HG03039 (cell line): Measurements from ENCODE around the gene ACRV1.

Experiments used
- ATAC-seq: cut with Tn5 transposase; IDR thresholded peaks from one replicate; pipeline ENCODE4 v1.9.1; 2021; ENCODE audit warnings: mild to moderate bottlenecking, moderate library complexity; ENCODE audit not compliant: unreplicated experiment

The ACRV1 gene

DNA sequence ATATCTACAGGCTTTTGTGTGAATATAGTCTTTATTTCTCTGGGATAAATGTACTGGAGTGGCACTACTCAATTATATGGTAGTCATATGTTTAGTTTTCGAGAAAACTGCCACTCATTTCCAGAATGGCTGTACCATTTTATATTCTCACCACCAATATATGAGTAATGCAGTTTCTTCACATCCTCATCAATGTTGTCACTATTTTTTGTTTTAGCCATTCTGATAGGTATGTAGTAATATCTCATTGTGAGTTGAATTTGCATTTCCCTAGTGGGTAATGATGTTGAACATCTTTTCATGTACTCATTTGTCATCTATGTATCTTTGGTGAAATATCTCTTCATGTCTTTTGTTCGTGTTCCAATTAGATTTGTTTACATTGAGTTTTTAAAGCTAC is 18.0 kb downstream of the ACRV1 start:
- ATAC-seq: no peak

DNA sequence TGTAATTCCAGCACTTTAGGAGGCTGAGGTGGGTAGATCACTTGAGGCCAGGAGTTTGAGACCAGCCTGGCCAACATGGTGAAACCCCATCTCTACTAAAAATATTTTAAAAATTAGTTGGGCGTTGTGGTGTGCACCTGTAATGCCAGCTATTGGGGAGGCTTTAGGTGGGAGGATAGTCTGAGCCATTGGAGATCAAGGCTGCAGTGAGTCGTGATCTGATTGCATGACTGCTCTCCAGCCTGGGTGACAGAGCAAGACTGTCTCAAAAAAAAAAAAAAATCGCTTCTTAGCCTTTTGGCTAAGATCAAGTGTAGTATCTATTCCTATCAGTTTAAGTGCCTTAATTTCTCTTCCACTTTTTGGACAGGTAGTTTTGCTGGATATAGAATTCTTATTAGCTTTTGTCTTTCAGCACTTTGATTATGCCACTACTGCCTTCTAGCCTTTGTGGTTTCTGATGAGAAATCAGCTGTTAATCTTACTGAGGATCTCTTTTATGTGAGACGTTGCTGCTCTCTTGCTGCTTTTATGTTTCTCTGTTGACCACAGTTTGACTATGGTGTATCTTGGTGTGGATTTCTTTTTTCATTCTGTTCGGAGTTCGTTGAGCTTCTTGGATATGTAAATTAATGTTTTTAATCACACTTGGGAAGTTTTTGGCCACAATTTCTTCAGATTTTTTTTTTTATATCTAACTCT is 31.0 kb downstream of the ACRV1 start:
- ATAC-seq: no peak

DNA sequence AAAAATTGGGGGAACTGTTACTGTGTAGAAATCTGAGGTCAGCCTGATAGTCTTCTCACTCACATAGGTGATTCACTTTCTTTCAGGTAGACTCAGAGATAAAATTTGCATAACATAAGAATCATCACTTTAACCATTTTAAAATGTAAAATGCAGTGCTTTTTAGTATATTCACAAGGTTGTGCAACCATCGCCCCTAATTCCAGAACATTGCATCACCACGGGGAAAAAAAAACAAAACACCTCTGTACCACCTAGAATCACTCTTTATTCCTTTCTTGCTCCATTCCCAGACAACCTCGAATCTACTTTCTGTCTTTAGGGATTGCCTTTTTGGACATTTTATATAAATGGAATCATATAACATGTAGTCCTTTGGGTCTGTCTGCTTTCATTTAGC is 34.8 kb downstream of the ACRV1 start:
- no peak for ATAC-seq

DNA sequence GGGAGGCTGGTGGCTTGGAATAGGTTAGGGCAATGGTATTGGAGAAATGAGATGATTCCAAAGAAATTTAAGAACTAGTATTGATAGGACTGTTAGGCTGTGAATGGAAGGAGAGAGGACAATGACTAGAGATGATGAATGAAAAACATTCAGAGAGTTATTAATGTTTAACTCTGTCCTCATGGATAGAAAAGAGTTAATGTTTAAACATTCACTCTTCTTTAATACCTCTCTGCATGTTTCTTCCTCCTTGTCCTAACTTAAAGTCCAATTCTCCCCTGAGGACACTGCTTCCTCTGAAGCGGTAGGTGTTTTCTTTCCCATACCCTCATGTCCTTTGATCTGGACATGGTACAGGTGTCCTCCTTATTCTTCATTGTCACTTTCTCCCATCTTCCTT is 42.3 kb downstream of the ACRV1 start:
- no peak for ATAC-seq

DNA sequence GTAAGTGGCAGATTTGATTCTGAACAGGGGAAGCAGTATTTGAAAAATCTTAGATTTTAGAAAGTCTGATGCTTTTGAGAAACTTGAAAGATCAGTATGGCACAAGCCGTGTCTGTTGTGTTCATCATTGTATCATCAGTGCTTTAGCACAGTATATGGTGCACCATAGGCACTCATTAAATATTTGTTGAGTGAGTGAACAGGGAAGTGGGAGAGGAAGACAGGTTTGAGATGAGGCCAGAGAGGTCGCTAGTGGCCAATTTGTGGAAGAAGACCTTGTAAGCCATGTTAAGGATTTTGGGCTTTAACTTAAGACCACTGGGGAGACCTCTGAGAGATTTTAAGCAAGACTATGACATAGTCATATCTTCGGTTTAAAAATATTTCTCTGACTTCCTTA is 42.8 kb downstream of the ACRV1 start:
- no peak for ATAC-seq

DNA sequence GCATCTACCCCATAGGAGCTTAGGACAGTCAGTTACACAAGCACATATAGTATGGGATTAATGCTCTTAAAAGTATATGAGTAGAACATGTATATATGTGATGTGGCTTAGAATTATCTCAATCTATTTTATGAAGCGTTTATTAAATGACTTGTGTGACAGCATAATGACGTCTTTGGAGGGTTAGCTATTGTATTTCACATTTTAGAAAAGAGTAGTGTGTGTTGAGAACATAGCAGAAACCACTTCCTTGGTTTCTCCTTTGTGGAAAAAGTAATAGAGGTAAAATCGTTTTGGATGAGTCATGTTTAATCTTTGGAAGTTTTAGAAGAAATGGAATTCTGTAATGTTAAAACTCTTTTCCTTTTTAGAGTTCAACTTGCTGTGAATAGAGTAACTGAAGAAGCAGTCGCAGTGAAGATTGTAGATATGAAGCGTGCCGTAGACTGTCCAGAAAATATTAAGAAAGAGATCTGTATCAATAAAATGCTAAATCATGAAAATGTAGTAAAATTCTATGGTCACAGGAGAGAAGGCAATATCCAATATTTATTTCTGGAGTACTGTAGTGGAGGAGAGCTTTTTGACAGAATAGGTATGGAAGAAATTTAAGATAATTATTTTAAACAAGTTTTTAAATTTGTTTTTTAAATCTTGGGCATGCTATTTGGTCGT is 53.3 kb downstream of the ACRV1 start:
- no peak for ATAC-seq

DNA sequence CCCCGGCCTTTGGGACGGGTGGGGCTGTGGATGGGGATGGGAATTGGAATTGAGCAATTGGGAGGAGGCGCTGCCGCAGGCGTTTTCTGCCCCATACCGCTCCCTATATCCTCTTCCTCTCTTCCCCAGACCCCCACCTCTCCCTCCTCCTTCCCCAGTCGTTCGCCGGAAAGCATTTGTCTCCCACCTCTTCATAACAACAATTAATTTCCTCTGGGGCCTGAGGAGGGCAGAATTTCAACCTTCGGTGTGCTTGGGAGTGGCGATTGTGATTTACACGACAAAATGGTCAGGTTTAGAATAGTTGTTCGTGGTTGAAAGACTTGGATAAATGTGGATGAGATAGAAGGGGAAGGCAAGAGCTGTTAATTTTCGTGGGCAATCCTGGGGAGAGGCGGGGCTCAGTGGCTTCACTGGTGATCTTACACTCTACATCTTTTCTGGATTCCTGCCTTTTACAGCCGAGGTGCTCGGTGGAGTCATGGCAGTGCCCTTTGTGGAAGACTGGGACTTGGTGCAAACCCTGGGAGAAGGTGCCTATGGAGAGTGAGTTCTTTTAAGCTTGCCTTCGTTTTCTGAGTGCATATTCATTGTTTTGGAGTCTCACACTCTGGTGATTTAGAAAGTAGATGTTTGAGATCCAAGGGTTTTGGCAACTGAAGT is 54.2 kb downstream of the ACRV1 start:
- no peak for ATAC-seq

DNA sequence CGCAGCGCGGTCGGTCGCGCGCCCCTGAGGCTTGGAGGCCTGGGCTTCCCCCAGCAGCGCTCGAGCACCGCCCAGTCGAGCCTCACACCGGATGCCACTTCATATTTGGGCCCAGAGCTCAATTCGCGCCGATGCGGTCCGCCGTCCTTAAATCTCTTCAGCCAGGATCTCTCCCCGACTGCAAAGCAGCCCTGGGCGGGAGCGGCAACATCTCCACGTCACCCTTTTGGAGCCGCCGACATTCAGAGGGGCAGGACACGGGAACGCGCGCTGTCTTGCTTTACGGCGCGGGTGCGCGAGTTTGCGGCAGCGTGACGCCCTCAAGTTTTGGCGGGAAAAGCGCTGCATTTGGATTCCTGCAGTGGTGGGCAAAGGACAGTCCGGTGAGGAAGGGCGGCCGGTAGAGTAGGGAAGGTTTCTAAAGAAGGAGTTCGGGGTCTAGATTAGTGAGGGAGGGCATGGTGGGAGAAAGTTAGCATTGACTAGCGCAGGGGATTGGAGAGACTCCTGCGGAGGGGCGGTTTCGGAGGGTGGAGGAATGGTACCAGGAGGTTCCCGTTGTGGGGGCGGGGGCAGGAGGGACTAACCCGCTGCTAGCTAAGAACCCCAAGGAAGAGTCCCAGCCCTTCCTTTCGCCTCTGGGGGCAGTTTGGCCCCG is 54.9 kb downstream of the ACRV1 start:
- peak; percentile 80 for ATAC-seq

DNA sequence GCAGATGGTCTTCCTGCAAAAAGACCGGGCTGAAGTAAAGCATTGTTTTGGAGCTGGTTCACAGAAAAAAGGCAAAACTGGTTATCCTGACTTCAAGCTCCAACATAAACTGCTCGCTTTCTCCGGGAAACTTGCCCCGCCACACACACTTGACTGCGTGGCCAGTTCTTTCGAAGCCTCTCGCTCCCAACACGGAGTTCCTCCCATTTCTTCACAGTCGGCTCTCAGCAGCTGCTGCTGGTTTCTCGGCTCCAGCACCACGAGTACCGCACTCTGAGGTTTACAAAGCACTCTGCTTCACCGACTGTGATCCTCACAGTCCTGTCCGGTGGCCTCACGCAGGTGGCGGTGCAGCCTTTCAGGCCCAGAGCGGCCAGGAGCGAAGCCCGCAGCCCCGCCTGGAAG is 55.4 kb downstream of the ACRV1 start:
- no peak for ATAC-seq

DNA sequence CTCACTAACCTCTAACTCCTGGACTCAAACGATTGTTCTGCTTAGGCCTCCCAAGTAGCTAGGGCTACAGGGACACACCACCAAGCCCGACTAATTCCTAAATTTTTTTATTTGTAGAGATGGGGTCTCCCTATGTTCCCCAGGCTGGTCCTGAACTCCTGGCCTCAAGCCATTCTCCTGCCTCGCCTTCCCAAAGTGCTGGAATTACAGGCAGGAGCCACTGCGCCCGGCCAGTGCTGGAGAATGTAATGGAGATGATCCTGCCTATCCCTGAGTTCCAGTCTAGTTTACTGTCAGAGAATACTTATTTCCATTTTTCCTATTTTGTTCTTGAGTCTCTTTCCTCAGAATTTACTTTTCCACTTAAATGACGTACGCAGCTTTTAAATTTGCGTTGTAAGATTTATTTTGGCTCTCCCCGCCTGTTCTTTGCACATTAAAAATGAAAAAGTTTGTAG is 55.9 kb downstream of the ACRV1 start, which contains the start of gene CHEK1:
Gene CHEK1 (plus strand): TSS at position 408 of the 458 bp plus-strand sequence. CDS start 1,606 bp downstream, outside the sequence.
- ATAC-seq: no peak

DNA sequence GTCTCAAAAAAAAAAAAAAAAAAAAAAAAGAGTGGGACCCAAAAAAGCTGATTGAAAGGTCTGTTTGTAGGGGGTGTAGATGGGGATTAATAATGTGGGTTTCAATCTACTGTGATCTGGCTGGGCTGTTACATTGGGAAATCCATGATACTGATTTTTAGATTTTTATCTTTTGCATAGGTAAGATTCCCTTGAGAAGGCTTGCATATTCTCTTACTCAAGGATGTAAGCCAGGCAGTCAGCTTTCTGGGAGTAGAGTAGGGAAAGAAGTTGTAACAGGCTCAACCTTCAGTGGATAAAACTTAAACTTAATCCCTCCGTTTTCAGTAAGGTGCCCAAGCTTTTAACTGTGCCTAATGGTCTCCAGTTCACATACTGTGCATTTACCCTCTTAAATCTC is 57.6 kb downstream of the ACRV1 start:
- no peak for ATAC-seq

DNA sequence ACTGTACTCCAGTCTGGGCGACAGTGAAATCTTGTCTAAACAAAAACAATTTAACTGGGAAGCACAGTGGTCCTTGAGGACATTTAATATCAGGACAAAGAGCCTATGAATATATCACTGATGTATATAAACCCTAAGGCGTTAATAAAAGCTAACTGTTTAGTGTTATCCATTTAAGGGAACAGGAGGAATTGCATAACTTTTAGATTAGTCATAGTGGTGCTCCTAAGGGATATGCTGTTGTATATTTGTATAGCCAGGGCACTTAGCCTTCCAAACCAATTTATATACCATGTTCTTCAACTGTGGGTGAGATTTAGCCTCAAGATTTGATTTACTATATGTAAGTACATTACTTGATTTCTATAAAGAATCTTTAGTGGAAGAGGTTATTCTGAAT is 58.7 kb downstream of the ACRV1 start:
- ATAC-seq: no peak
